IMR-90 (cell line): ENCODE measurements around the gene GRIK5. TPM values are rescaled to one million over a fixed set of nuclear protein-coding genes. Genes with fewer than 3 reads are reported as not detected.

ENCODE experiments used
- ATAC-seq: fragments of 200-7000 bp; cut with Tn5 transposase; 2 replicates; pipeline ENCODE4 v1.9.1; 2020; ENCODE audit warnings: low read depth, mild to moderate bottlenecking, moderate library complexity
- BruUV-seq: library from RNA; stranded (reverse); fragments of 400-500 nt; replicated peaks from 2 replicates; lab custom pipeline; 2021; lab: Mats Ljungman, UMichigan
- CTCF ChIA-PET: fragments of 300-600 bp; formaldehyde crosslinking; extraction: SDS; loops from one replicate; lab custom pipeline; 2021; ENCODE audit warnings: antibody characterized with exemption; lab: Yijun Ruan, JAX
- POLR2A ChIA-PET: fragments of 300-600 bp; sonication (Branson Sonifier 250); formaldehyde crosslinking; loops from one replicate; lab custom pipeline; 2022; ENCODE audit warnings: antibody characterized with exemption; ENCODE audit not compliant: unreplicated experiment; lab: Charles Lee
- DNase-seq: peaks from one replicate; pipeline ENCODE4 v3.0.0; 2013
- H2AFZ ChIP-seq: replicated peaks from 2 replicates; pipeline ENCODE3; 2013; ENCODE audit warnings: low read length, mild to moderate bottlenecking; ENCODE audit not compliant: poor library complexity
- H2AK5ac ChIP-seq: 2 replicates; pipeline ENCODE4 v1.6.1; 2013; ENCODE audit warnings: low read depth, low read length, inconsistent platforms
- H2AK9ac ChIP-seq: replicated peaks from 2 replicates; pipeline ENCODE3; 2013; ENCODE audit warnings: mild to moderate bottlenecking, low read depth, low read length, moderate library complexity; ENCODE audit not compliant: poor library complexity
- H2BK120ac ChIP-seq: 2 replicates; pipeline ENCODE4 v1.6.1; 2013; ENCODE audit warnings: low read depth, low read length, inconsistent platforms
- H2BK15ac ChIP-seq: 3 replicates; pipeline ENCODE4 v1.6.1; 2013; ENCODE audit warnings: low read depth, low read length, inconsistent platforms
- H2BK20ac ChIP-seq: 2 replicates; pipeline ENCODE4 v1.6.1; 2013; ENCODE audit warnings: low read depth, mild to moderate bottlenecking, inconsistent platforms, low read length, moderate library complexity
- H2BK5ac ChIP-seq: 2 replicates; pipeline ENCODE4 v1.6.1; 2013; ENCODE audit warnings: mild to moderate bottlenecking, low read depth, low read length, inconsistent platforms; ENCODE audit not compliant: poor library complexity, severe bottlenecking
- H3K14ac ChIP-seq: replicated peaks from 2 replicates; pipeline ENCODE4 v1.6.1; 2013; ENCODE audit warnings: low read depth, low read length, inconsistent platforms
- H3K18ac ChIP-seq: 2 replicates; pipeline ENCODE4 v1.6.1; 2013; ENCODE audit warnings: low read depth, low read length, control low read depth
- H3K23ac ChIP-seq: 2 replicates; pipeline ENCODE4 v1.6.1; 2013; ENCODE audit warnings: low read depth, low read length, inconsistent platforms
- H3K27ac ChIP-seq: 2 replicates; pipeline ENCODE4 v1.5.1; 2013; ENCODE audit warnings: mild to moderate bottlenecking, control low read depth, low read length; ENCODE audit not compliant: insufficient read depth
- H3K27me3 ChIP-seq: 2 replicates; pipeline ENCODE4 v1.6.1; 2013; ENCODE audit warnings: low read length; ENCODE audit not compliant: control insufficient read depth, insufficient read depth
- H3K36me3 ChIP-seq: 2 replicates; pipeline ENCODE4 v1.6.1; 2013; ENCODE audit warnings: low read length, mixed read lengths; ENCODE audit not compliant: control insufficient read depth, insufficient read depth
- H3K4ac ChIP-seq: 2 replicates; pipeline ENCODE4 v1.6.1; 2013; ENCODE audit warnings: low read depth, low read length, inconsistent platforms
- H3K4me1 ChIP-seq: 2 replicates; pipeline ENCODE4 v1.6.1; 2013; ENCODE audit warnings: low read length, mixed read lengths; ENCODE audit not compliant: control insufficient read depth, insufficient read depth
- H3K4me2 ChIP-seq: 2 replicates; pipeline ENCODE4 v1.6.1; 2013; ENCODE audit warnings: low read depth, mild to moderate bottlenecking, control low read depth, low read length, moderate library complexity
- H3K4me3 ChIP-seq: 2 replicates; pipeline ENCODE4 v1.5.1; 2013; ENCODE audit warnings: low read depth, mild to moderate bottlenecking, control low read depth, low read length, moderate library complexity; ENCODE audit not compliant: insufficient read depth
- H3K56ac ChIP-seq: 2 replicates; pipeline ENCODE4 v1.6.1; 2013; ENCODE audit warnings: low read length, inconsistent platforms; ENCODE audit not compliant: insufficient read depth; ENCODE audit errors: extremely low read depth
- H3K79me1 ChIP-seq, 2 experiments: 2 replicates each; pipeline ENCODE4 v1.6.1; 2013; ENCODE audit warnings: low read length in 2 of 2, inconsistent platforms in 1 of 2, low read depth in 1 of 2
- H3K9ac ChIP-seq: 2 replicates; pipeline ENCODE4 v1.6.1; 2013; ENCODE audit warnings: low read depth, low read length, control low read depth
- H3K9me1 ChIP-seq: 2 replicates; pipeline ENCODE4 v1.6.1; 2013; ENCODE audit warnings: low read length, inconsistent platforms; ENCODE audit not compliant: insufficient read depth
- H3K9me3 ChIP-seq: 2 replicates; pipeline ENCODE4 v1.6.1; 2013; ENCODE audit warnings: low read length; ENCODE audit not compliant: control insufficient read depth, insufficient read depth
- H4K20me1 ChIP-seq: 2 replicates; pipeline ENCODE4 v1.6.1; 2013; ENCODE audit warnings: low read length, inconsistent platforms; ENCODE audit not compliant: insufficient read depth
- H4K5ac ChIP-seq: 2 replicates; pipeline ENCODE4 v1.6.1; 2013; ENCODE audit warnings: mild to moderate bottlenecking, low read depth, low read length, control low read depth
- H4K8ac ChIP-seq, 2 experiments: 2 replicates each; pipeline ENCODE4 v1.6.1; 2013; ENCODE audit warnings: low read depth in 2 of 2, low read length in 2 of 2, control low read depth in 1 of 2, inconsistent platforms in 1 of 2
- H4K91ac ChIP-seq: 2 replicates; pipeline ENCODE4 v1.6.1; 2013; ENCODE audit warnings: low read depth, low read length, inconsistent platforms; ENCODE audit not compliant: insufficient read depth
- BHLHE40 ChIP-seq: fragments of 150-350 bp; IDR thresholded peaks from 2 replicates; pipeline ENCODE4 v1.6.1; 2016; ENCODE audit warnings: mild to moderate bottlenecking, low read depth, low read length
- CEBPB ChIP-seq: IDR thresholded peaks from 2 replicates; pipeline ENCODE4 v1.6.1; 2012; ENCODE audit warnings: low read depth, low read length, improper control_type of control experiment
- CHD1 ChIP-seq: IDR thresholded peaks from 2 replicates; pipeline ENCODE4 v1.6.1; 2012; ENCODE audit warnings: low read depth, low read length, improper control_type of control experiment
- CTCF ChIP-seq: conservative IDR thresholded peaks from 2 replicates; pipeline ENCODE4 v1.5.1; 2012; ENCODE audit warnings: mild to moderate bottlenecking, low read depth, low read length, improper control_type of control experiment
- ELK1 ChIP-seq: fragments of 150-350 bp; IDR thresholded peaks from 2 replicates; pipeline ENCODE4 v1.6.1; 2016; ENCODE audit warnings: low read depth, mild to moderate bottlenecking, low read length, moderate library complexity, borderline replicate concordance
- FOS ChIP-seq: fragments of 150-350 bp; IDR thresholded peaks from 2 replicates; pipeline ENCODE4 v1.6.1; 2016; ENCODE audit warnings: low read depth, low read length
- MAFK ChIP-seq: IDR thresholded peaks from 2 replicates; pipeline ENCODE4 v1.6.1; 2012; ENCODE audit warnings: low read depth, low read length, improper control_type of control experiment
- MAZ ChIP-seq: IDR thresholded peaks from 2 replicates; pipeline ENCODE4 v1.6.1; 2012; ENCODE audit warnings: low read depth, mild to moderate bottlenecking, low read length, improper control_type of control experiment, moderate library complexity, borderline replicate concordance
- MXI1 ChIP-seq: IDR thresholded peaks from 2 replicates; pipeline ENCODE4 v1.6.1; 2012; ENCODE audit warnings: low read depth, mild to moderate bottlenecking, low read length, moderate library complexity, borderline replicate concordance
- NFE2L2 ChIP-seq: fragments of 150-350 bp; IDR thresholded peaks from 2 replicates; pipeline ENCODE4 v1.6.1; 2016; ENCODE audit warnings: low read depth, mild to moderate bottlenecking, low read length
- POLR2A ChIP-seq: IDR thresholded peaks from 2 replicates; pipeline ENCODE4 v1.6.1; 2012; ENCODE audit warnings: mild to moderate bottlenecking, low read depth, low read length
- RAD21 ChIP-seq: IDR thresholded peaks from 2 replicates; pipeline ENCODE4 v1.6.1; 2012; ENCODE audit warnings: low read length, improper control_type of control experiment
- RCOR1 ChIP-seq: IDR thresholded peaks from 2 replicates; pipeline ENCODE4 v1.6.1; 2012; ENCODE audit warnings: mild to moderate bottlenecking, low read length, improper control_type of control experiment; ENCODE audit not compliant: insufficient replicate concordance
- RFX5 ChIP-seq: IDR thresholded peaks from 2 replicates; pipeline ENCODE4 v1.8.0; 2012; ENCODE audit warnings: low read depth, mild to moderate bottlenecking, low read length, moderate library complexity
- SMC3 ChIP-seq: fragments of 150-350 bp; IDR thresholded peaks from 2 replicates; pipeline ENCODE4 v1.6.1; 2016; ENCODE audit warnings: low read depth, mild to moderate bottlenecking, antibody characterized with exemption, low read length, moderate library complexity
- USF2 ChIP-seq: fragments of 150-350 bp; IDR thresholded peaks from 2 replicates; pipeline ENCODE4 v1.6.1; 2017; ENCODE audit warnings: mild to moderate bottlenecking, antibody characterized with exemption, low read length, low read depth
- WGBS, 2 experiments: methylation state at CpG; one replicate each; pipeline versions ENCODE4 v1.1.5 to v1.1.7; 2013; ENCODE audit warnings: missing lambda C conversion rate in 2 of 2; ENCODE audit not compliant: insufficient read length in 1 of 2; ENCODE audit errors: extremely low coverage in 2 of 2; 5-methylcytosine and 5-hydroxymethylcytosine counted together
- dilution Hi-C: fragments of 300-500 bp; cut with HindIII; formaldehyde crosslinking; loops from one replicate; pipeline ENCODE4 v1.14.3; 2018; ENCODE audit warnings: low sequenced_read_pairs; ENCODE audit not compliant: unreplicated experiment
- in situ Hi-C: fragments of 300-500 bp; cut with MboI; formaldehyde crosslinking; loops from 3 replicates; pipeline ENCODE4 v1.14.3; 2019; ENCODE audit warnings: low sequenced_read_pairs, inconsistent platforms, mixed read lengths
- intact Hi-C: fragments of 100-400 bp; cut with micrococcal nuclease; formaldehyde crosslinking; loops from 2 replicates; pipeline ENCODE4 v1.10.0; 2022
- polyA plus RNA-seq, 3 experiments: library from polyadenylated mRNA; depleted of rRNA; stranded (reverse); fragments of >200 nt; gene quantifications; 2 replicates each; pipeline ENCODE4 v1.2.3, GENCODE V29; 2012; ENCODE audit warnings: low replicate concordance in 1 of 3
- total RNA-seq: library from RNA; depleted of rRNA; stranded (reverse); fragments of >200 nt; gene quantifications from 2 replicates; pipeline ENCODE4 v1.2.3, GENCODE V29; 2012

Gene GRIK5
- total and polyA plus RNA-seq, 2 of the 4 experiments (the other 2 are of a cell fraction): 0.10 TPM; not detected in 1

GRCh38 chr19:42078538-42079275 is 8.7 kb upstream of the GRIK5 start:
- no peak overlapping the region for H3K27ac ChIP-seq
- H3K27me3 ChIP-seq: no peaks in the 10 kb centered on the region
- peaks cover 38% of the 10 kb centered on the region for H3K36me3 ChIP-seq
- H3K9me3 ChIP-seq: no peaks in the 10 kb centered on the region
- no peak overlapping the region for H2AK9ac ChIP-seq
- peaks cover 29 to 75% of the 10 kb centered on the region in 2 experiments for H3K79me1 ChIP-seq
- H3K9ac ChIP-seq: no peak overlapping the region
- no peak overlapping the region for H2BK15ac ChIP-seq
- no peak overlapping the region for H4K8ac ChIP-seq
- no peak for ATAC-seq
- H3K18ac ChIP-seq: no peak overlapping the region
- H2BK120ac ChIP-seq: no peak overlapping the region
- no peak overlapping the region for H3K4me2 ChIP-seq
- H4K5ac ChIP-seq: no peak overlapping the region
- H3K4me1 ChIP-seq: peaks cover 9% of the 10 kb centered on the region
- H3K4me3 ChIP-seq: no peak overlapping the region
- H2BK5ac ChIP-seq: no peak overlapping the region
- BruUV-seq: no TSS peak
- intact Hi-C loops (no loop called here), dilution Hi-C loops (no loop called here), in situ Hi-C loops (no loop called here)
- no peak overlapping the region for H3K4ac ChIP-seq
- no peak overlapping the region for H2AK5ac ChIP-seq
- TF ChIP-seq RCOR1 (no peak), FOS (no peak), CHD1 (no peak), SMC3 (no peak), ELK1 (no peak), NFE2L2 (no peak), CTCF (no peak), RAD21 (no peak), POLR2A (no peak), MAZ (no peak), RFX5 (no peak), USF2 (no peak), BHLHE40 (no peak), CEBPB (no peak), MXI1 (no peak), MAFK (no peak)
- peaks cover 25% of the 10 kb centered on the region for H3K9me1 ChIP-seq
- peaks cover 59% of the 10 kb centered on the region for H4K20me1 ChIP-seq
- no peak overlapping the region for H3K56ac ChIP-seq
- H4K91ac ChIP-seq: no peak overlapping the region
- no peak overlapping the region for H2BK20ac ChIP-seq
- no peak overlapping the region for H3K23ac ChIP-seq
- DNase-seq: no peak
- no peak overlapping the region for H2AFZ ChIP-seq
- ChIA-PET CTCF (no interaction called here), POLR2A (no interaction called here)
- 77% methylated on average over 9 of the region's 15 CpGs; no CpG with 5 or more reads in 1 of the 2 experiments for WGBS, 2 experiments
- H3K14ac ChIP-seq: no peak overlapping the region
